OCI-LY1 (cell line): ENCODE measurements around the gene CLEC7A.

Experiments
- H2AFZ ChIP-seq: fragments of 200-600 bp; sonication (generic), shearing (Covaris generic); 2 replicates; pipeline ENCODE4 v1.6.0; 2014; ENCODE audit warnings: antibody characterized with exemption, mild to moderate bottlenecking, low read length
- H3F3A ChIP-seq: fragments of 200-600 bp; sonication (generic), shearing (Covaris generic); 2 replicates; pipeline ENCODE4 v1.6.0; 2014; ENCODE audit warnings: mild to moderate bottlenecking, antibody characterized with exemption, low read length, moderate library complexity; ENCODE audit not compliant: insufficient read depth
- H3K27ac ChIP-seq: fragments of 200-600 bp; sonication (generic); 2 replicates; pipeline ENCODE4 v1.5.1; 2014; ENCODE audit warnings: low read length, mixed run types, mild to moderate bottlenecking, low read depth; ENCODE audit not compliant: poor library complexity, severe bottlenecking
- H3K27me3 ChIP-seq: fragments of 200-600 bp; sonication (generic); 2 replicates; pipeline ENCODE4 v1.6.0; 2014; ENCODE audit warnings: antibody characterized with exemption, mild to moderate bottlenecking, low read length, moderate library complexity; ENCODE audit not compliant: insufficient read depth
- H3K36me3 ChIP-seq: fragments of 200-600 bp; sonication (generic); 2 replicates; pipeline ENCODE4 v1.6.1; 2014; ENCODE audit warnings: mild to moderate bottlenecking, antibody characterized with exemption, low read length, moderate library complexity, mixed read lengths; ENCODE audit not compliant: insufficient read depth
- H3K4me1 ChIP-seq: fragments of 200-600 bp; sonication (generic); 2 replicates; pipeline ENCODE4 v1.5.1; 2014; ENCODE audit warnings: mild to moderate bottlenecking, low read length, moderate library complexity; ENCODE audit not compliant: insufficient read depth, severe bottlenecking
- H3K4me2 ChIP-seq: fragments of 200-600 bp; sonication (generic), shearing (Covaris generic); 2 replicates; pipeline ENCODE4 v1.6.1; 2014; ENCODE audit warnings: low read length
- H3K4me3 ChIP-seq: fragments of 200-600 bp; sonication (generic); 2 replicates; pipeline ENCODE4 v1.5.1; 2014; ENCODE audit warnings: low read length, low read depth, mild to moderate bottlenecking, mixed read lengths; ENCODE audit not compliant: poor library complexity, severe bottlenecking
- H3K79me2 ChIP-seq: fragments of 200-600 bp; shearing (Covaris generic); 2 replicates; pipeline ENCODE4 v1.6.1; 2016; ENCODE audit warnings: mixed run types, low read length, mixed read lengths; ENCODE audit not compliant: insufficient read depth
- H3K9ac ChIP-seq: fragments of 200-600 bp; sonication (generic), shearing (Covaris generic); 2 replicates; pipeline ENCODE4 v1.6.1; 2014; ENCODE audit warnings: mild to moderate bottlenecking, low read length, mixed read lengths
- H3K9me2 ChIP-seq: fragments of 200-600 bp; sonication (generic), shearing (Covaris generic); 2 replicates; pipeline ENCODE4 v1.6.1; 2014; ENCODE audit warnings: low read depth, mild to moderate bottlenecking, low read length, mixed read lengths
- H3K9me3 ChIP-seq: fragments of 200-600 bp; shearing (Covaris generic); 2 replicates; pipeline ENCODE4 v1.6.1; 2014; ENCODE audit warnings: low read length, mixed read lengths
- H4K20me1 ChIP-seq: fragments of 200-600 bp; sonication (generic), shearing (Covaris generic); 2 replicates; pipeline ENCODE4 v1.6.0; 2016; ENCODE audit warnings: mild to moderate bottlenecking, low read length; ENCODE audit not compliant: insufficient read depth
- EZH2 ChIP-seq: fragments of 200-600 bp; sonication (generic), shearing (Covaris generic); IDR thresholded peaks from 2 replicates; pipeline ENCODE4 v1.8.0; 2017; ENCODE audit warnings: borderline replicate concordance, mixed run types, mild to moderate bottlenecking, antibody characterized with exemption, low read length, moderate library complexity, mixed read lengths
- TF ChIP-seq, protein P1 (sequence below): fragments of 200-600 bp; sonication (generic), shearing (Covaris generic); IDR thresholded peaks from 2 replicates; pipeline ENCODE4 v1.5.1; 2017; ENCODE audit warnings: mild to moderate bottlenecking, antibody characterized with exemption, low read length, moderate library complexity, mixed read lengths

Gene CLEC7A

DNA sequence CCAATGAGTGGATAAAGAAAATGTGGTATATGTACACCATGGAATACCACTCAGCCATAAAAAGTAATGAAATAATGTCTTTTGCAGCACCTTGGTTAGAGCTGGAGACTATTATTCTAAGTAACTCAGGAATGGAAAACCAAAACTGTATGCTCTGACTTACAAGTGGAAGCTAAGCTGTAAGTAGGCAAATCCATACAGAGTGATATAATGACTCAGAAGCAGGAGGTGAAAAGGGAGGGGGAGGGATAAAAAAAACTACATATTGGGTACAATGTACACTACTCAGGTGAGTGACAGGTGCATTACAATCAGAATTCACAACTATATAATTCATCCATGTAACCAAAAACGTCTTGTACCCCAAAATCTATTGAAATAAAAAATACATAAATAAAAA lies 16.1 kb downstream of the CLEC7A start:
- no peaks in the 10 kb centered on the region for H3K9me3 ChIP-seq
- no peaks in the 10 kb centered on the region for H3K79me2 ChIP-seq
- H3F3A ChIP-seq: no peaks in the 10 kb centered on the region
- H3K4me2 ChIP-seq: no peak overlapping the region
- H3K4me3 ChIP-seq: no peak overlapping the region
- no peaks in the 10 kb centered on the region for H3K36me3 ChIP-seq
- no peak overlapping the region for H3K27ac ChIP-seq
- no peaks in the 10 kb centered on the region for H3K27me3 ChIP-seq
- H3K9me2 ChIP-seq: no peaks in the 10 kb centered on the region
- H4K20me1 ChIP-seq: no peaks in the 10 kb centered on the region
- no peaks in the 10 kb centered on the region for H3K4me1 ChIP-seq
- no peak overlapping the region for H2AFZ ChIP-seq
- TF ChIP-seq, protein P1, sequence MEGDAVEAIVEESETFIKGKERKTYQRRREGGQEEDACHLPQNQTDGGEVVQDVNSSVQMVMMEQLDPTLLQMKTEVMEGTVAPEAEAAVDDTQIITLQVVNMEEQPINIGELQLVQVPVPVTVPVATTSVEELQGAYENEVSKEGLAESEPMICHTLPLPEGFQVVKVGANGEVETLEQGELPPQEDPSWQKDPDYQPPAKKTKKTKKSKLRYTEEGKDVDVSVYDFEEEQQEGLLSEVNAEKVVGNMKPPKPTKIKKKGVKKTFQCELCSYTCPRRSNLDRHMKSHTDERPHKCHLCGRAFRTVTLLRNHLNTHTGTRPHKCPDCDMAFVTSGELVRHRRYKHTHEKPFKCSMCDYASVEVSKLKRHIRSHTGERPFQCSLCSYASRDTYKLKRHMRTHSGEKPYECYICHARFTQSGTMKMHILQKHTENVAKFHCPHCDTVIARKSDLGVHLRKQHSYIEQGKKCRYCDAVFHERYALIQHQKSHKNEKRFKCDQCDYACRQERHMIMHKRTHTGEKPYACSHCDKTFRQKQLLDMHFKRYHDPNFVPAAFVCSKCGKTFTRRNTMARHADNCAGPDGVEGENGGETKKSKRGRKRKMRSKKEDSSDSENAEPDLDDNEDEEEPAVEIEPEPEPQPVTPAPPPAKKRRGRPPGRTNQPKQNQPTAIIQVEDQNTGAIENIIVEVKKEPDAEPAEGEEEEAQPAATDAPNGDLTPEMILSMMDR: no peak
- no peak for TF ChIP-seq EZH2
- no peak overlapping the region for H3K9ac ChIP-seq

DNA sequence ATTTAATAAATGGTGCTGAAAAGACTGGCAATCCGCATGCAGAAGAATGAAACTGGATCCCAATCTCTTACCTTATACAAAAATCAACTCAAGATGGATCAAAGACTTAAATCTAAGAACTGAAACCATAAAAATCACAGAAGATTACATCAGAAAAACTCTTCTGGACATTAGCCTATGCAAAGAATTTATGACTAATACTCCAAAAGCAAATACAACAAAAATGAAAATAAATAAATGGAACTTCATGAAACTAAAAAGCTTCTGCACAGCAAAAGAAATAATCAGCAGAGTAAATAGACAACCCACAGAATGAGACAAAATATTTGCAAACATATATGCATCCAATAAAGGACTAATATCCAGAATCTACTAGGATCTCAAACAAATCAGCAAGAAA lies 16.9 kb downstream of the CLEC7A start:
- Histone ChIP-seq H2AFZ (no peak overlapping the region), H3K27me3 (no peaks in the 10 kb centered on the region), H3K4me2 (no peak overlapping the region), H3K9ac (no peak overlapping the region), H3K36me3 (no peaks in the 10 kb centered on the region), H4K20me1 (no peaks in the 10 kb centered on the region), H3K4me3 (no peak overlapping the region), H3F3A (no peaks in the 10 kb centered on the region), H3K9me3 (no peaks in the 10 kb centered on the region), H3K4me1 (no peaks in the 10 kb centered on the region), H3K9me2 (no peaks in the 10 kb centered on the region), H3K27ac (no peak overlapping the region), H3K79me2 (no peaks in the 10 kb centered on the region)
- TF ChIP-seq, protein P1: no peak
- no peak for TF ChIP-seq EZH2

DNA sequence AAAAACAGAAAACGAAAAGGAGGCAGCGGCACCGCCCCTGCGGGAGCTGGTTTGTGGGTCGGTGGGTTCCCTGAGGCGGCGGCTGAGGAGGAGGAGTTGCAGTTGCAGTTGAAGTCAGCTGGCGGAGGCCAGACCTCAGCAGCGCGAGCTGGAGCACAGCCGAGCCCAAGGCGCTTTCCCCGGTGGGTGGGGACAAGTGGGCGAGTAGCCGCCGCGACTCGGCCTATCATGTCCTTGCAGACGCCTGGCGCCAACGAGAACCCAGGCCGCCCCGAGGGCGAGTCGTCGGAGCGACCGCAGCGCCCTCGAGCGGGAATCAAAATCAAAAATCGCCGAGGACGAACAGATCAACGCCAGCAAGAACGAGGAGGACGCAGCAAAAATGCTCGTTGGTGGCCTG lies 18.5 kb downstream of the CLEC7A start:
- no peak overlapping the region for H3K27ac ChIP-seq

More for the DNA sequence above, 18.5 kb downstream of the CLEC7A start:
- Histone ChIP-seq H3K79me2 (no peaks in the 10 kb centered on the region), H2AFZ (no peak overlapping the region), H3K4me2 (no peak overlapping the region), H3K9me3 (no peaks in the 10 kb centered on the region), H4K20me1 (no peaks in the 10 kb centered on the region), H3K9me2 (no peaks in the 10 kb centered on the region), H3K27me3 (no peaks in the 10 kb centered on the region), H3K9ac (no peak overlapping the region), H3F3A (no peaks in the 10 kb centered on the region), H3K4me3 (no peak overlapping the region), H3K4me1 (no peaks in the 10 kb centered on the region), H3K36me3 (no peaks in the 10 kb centered on the region)
- no peak for TF ChIP-seq EZH2
- TF ChIP-seq, protein P1: no peak
